Measurements from ENCODE around the gene SEMA5B. TPM values are rescaled to one million over a fixed set of nuclear protein-coding genes. Genes with fewer than 3 reads are reported as not detected.

SEMA5B gene
- total and polyA plus RNA-seq, 2 donors (not counting 1 experiment from before 2014, with no cell fraction given): not detected

DNA sequence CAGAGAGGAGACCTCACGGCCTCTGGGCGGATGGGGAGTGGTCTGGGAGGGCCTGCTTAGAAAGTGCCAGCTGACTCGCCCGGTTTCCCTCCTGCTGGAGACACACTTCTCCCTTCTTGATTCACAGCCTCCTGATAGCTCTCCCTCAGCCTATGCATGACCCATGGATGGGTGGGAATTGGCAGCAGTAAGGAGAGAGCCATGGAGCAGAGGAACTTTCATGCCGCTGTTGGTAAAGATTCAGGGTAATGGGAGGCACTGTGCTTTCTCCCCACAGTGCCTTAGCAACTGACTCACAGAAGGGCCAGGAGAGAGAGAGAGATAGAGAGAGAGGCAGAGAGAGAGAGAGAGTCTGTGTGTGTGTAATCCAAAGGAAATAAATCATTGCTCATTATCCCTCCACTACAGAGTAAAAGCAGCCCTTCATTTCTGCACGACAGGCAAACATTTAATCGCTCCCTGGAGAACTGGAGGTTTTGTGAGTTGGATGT is 82.8 kb downstream of the SEMA5B start:
- Mint-ChIP-seq H3K27me3 (no peaks in the 10 kb centered on the region), H3K4me1 (peaks cover 16% of the 10 kb centered on the region), H3K9me3 (ENCODE audit: insufficient read depth) (no peaks in the 10 kb centered on the region), H3K4me3 (no peak overlapping the region), H3K27ac (no peak overlapping the region)
- Histone ChIP-seq H3K9ac (ENCODE audit: low read length) (no peak overlapping the region), H2AFZ (ENCODE audit: insufficient read depth, low read depth, low read length, poor library complexity, severe bottlenecking) (no peak overlapping the region), H3K36me3 (replicated peaks in 1 of 2; ENCODE audit: control extremely low read depth in 1 of 2, control insufficient read depth in 1 of 2, extremely low read depth in 1 of 2, insufficient read depth in 2 of 2, low read length in 1 of 2) (no peaks in the 10 kb centered on the region), H3K9me3 (ENCODE audit: control extremely low read depth in 1 of 3, control insufficient read depth in 2 of 3, insufficient read depth in 1 of 3, low read length in 2 of 3) (no peaks in the 10 kb centered on the region), H3K79me2 (ENCODE audit: control insufficient read depth, insufficient read depth, low read length) (no peaks in the 10 kb centered on the region), H3K27me3 (replicated peaks in 1 of 4; ENCODE audit: control extremely low read depth in 1 of 4, control insufficient read depth in 3 of 4, insufficient read depth in 4 of 4, low read length in 3 of 4) (peaks cover 0 to 5% (median 1%) of the 10 kb centered on the region in 4 experiments), H3K27ac (ENCODE audit: low read length in 2 of 2) (no peak overlapping the region), H4K20me1 (ENCODE audit: control insufficient read depth, insufficient read depth, low read length, poor library complexity, severe bottlenecking) (no peaks in the 10 kb centered on the region), H3K4me1 (ENCODE audit: control insufficient read depth in 2 of 2, insufficient read depth in 2 of 2, low read length in 2 of 2) (peaks cover 15 to 21% of the 10 kb centered on the region in 2 donors), H3K4me3 (ENCODE audit: control extremely low read depth in 1 of 5, extremely low read depth in 1 of 5, insufficient read depth in 1 of 5, low read depth in 2 of 5, low read length in 4 of 5) (no peak overlapping the region), H3K4me2 (replicated peaks; ENCODE audit: low read depth, low read length, poor library complexity, severe bottlenecking) (no peak overlapping the region)
- ATAC-seq (ENCODE audit: low read depth) (no peak), DNase-seq (no peak)
- TF ChIP-seq CTCF (IDR thresholded peaks at IDR 0.05) (no peak), EZH2 (IDR thresholded peaks at IDR 0.05; ENCODE audit: borderline replicate concordance, insufficient read depth, low read depth, low read length, poor library complexity, severe bottlenecking) (no peak)
- ChIA-PET CTCF (no interaction called here), POLR2A (no interaction called here)
- intact Hi-C loops (cut with micrococcal nuclease): no loop called here
- WGBS (ENCODE audit: insufficient coverage): no CpG with 5 or more reads among the region's 7 CpGs

DNA sequence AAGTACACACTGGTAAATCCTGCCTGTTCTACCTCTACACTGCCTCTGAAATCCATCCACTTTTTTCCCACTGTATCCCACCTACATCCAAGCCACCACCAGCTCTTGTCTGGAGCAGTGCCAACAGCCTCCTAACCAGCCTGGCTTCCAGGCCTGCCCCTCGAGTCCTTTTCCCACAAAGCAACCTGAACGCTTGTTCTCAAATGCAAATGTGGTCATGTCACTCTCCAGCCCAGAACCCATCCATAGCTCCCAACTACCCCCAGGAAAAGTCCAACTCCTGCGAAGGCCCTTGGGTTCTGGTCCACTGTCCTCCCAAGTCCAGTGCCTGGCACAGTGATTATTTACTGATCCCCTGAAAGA is 83.8 kb downstream of the SEMA5B start:
- H2AFZ ChIP-seq (ENCODE audit: insufficient read depth, low read depth, low read length, poor library complexity, severe bottlenecking): peak overlapping the region; percentile 22
- H3K4me1 Mint-ChIP-seq: peaks cover 16% of the 10 kb centered on the region
- H3K9me3 Mint-ChIP-seq (ENCODE audit: insufficient read depth): no peaks in the 10 kb centered on the region
- no peak overlapping the region for H3K27ac Mint-ChIP-seq
- H3K27me3 ChIP-seq (replicated peaks in 1 of 4; ENCODE audit: control extremely low read depth in 1 of 4, control insufficient read depth in 3 of 4, insufficient read depth in 4 of 4, low read length in 3 of 4): peaks cover 0 to 5% (median 1%) of the 10 kb centered on the region in 4 experiments
- no peak overlapping the region for H3K4me3 ChIP-seq (ENCODE audit: control extremely low read depth in 1 of 5, extremely low read depth in 1 of 5, insufficient read depth in 1 of 5, low read depth in 2 of 5, low read length in 4 of 5)
- CTCF ChIA-PET: interaction anchor here (0.8 to 3.4 kb wide), 10 partner anchors 10 to 615 kb away, joined by 3 to 24 read pairs (median 3); no protein-coding TSS in a partner anchor
- H3K9ac ChIP-seq (ENCODE audit: low read length): no peak overlapping the region
- H3K4me2 ChIP-seq (replicated peaks; ENCODE audit: low read depth, low read length, poor library complexity, severe bottlenecking): peak overlapping the region; percentile 54
- no peaks in the 10 kb centered on the region for H3K36me3 ChIP-seq (replicated peaks in 1 of 2; ENCODE audit: control extremely low read depth in 1 of 2, control insufficient read depth in 1 of 2, extremely low read depth in 1 of 2, insufficient read depth in 2 of 2, low read length in 1 of 2)
- POLR2A ChIA-PET: no interaction called here
- H3K4me3 Mint-ChIP-seq: no peak overlapping the region
- H3K27me3 Mint-ChIP-seq: no peaks in the 10 kb centered on the region
- TF ChIP-seq EZH2 (IDR thresholded peaks at IDR 0.05; ENCODE audit: borderline replicate concordance, insufficient read depth, low read depth, low read length, poor library complexity, severe bottlenecking): no peak
- TF ChIP-seq CTCF (IDR thresholded peaks at IDR 0.05): no peak
- WGBS (ENCODE audit: insufficient coverage): 81% methylated on average over 3 of the region's 3 CpGs
- DNase-seq: no peak
- no peak overlapping the region for H3K27ac ChIP-seq (ENCODE audit: low read length in 2 of 2)
- no peak for ATAC-seq (ENCODE audit: low read depth)
- H3K79me2 ChIP-seq (ENCODE audit: control insufficient read depth, insufficient read depth, low read length): no peaks in the 10 kb centered on the region
- H3K4me1 ChIP-seq (ENCODE audit: control insufficient read depth in 2 of 2, insufficient read depth in 2 of 2, low read length in 2 of 2): peaks cover 15 to 21% of the 10 kb centered on the region in 2 donors
- no peaks in the 10 kb centered on the region for H3K9me3 ChIP-seq (ENCODE audit: control extremely low read depth in 1 of 3, control insufficient read depth in 2 of 3, insufficient read depth in 1 of 3, low read length in 2 of 3)
- no peaks in the 10 kb centered on the region for H4K20me1 ChIP-seq (ENCODE audit: control insufficient read depth, insufficient read depth, low read length, poor library complexity, severe bottlenecking)
- intact Hi-C loops (cut with micrococcal nuclease): loop anchor here (1.0 to 2.0 kb wide), 2 partner anchors 84 to 315 kb away; no protein-coding TSS in a partner anchor
